ENCODE data around the gene SMIM20.

Gene SMIM20

DNA sequence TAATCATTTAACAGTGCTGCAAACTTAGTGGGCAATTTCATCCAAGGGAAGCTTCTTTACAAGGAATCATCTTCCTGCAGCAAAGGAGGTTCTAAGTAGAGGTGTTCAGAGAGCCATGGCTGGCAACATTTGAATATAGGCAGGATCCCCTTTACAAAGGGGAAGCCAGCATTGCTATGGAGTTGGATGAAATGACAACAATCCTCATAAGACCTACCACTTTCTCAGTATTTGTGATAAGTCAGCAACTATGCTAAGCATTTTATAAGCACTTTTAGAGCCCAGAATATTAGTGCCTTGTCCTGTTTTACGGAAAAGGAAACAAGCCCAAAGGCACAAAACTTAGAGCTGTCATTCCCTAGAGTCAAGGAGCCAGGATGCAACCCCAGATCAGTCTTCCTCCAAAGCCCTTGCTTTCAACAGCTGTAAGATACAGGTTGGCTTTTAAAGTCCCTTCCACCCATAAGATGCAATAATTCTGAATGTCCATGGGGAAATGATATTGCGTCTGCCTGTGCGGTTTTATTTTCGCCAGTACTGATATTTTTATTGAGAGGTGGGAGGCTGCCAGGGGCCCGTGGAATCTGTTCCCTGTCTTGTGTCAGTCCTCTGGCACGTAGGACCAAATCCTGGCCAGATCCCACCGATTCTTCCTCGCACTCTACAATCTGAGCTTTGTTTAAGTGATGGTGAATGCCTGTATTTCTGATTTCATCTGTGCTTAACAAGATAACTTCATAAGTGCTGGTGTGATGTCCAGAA is 59.1 kb downstream of the SMIM20 start:
- no peaks in the 10 kb centered on the region for H3K9me3 Mint-ChIP-seq
- no peak for DNase-seq
- no peak overlapping the region for H3K27ac Mint-ChIP-seq
- H3K36me3 Mint-ChIP-seq (ENCODE audit: low read depth), result no peaks in the 10 kb centered on the region
- peaks cover 2% of the 10 kb centered on the region for H3K4me1 Mint-ChIP-seq (ENCODE audit: low read depth)
- peaks cover 9% of the 10 kb centered on the region for H3K27me3 Mint-ChIP-seq
- H3K4me3 Mint-ChIP-seq, result no peak overlapping the region

DNA sequence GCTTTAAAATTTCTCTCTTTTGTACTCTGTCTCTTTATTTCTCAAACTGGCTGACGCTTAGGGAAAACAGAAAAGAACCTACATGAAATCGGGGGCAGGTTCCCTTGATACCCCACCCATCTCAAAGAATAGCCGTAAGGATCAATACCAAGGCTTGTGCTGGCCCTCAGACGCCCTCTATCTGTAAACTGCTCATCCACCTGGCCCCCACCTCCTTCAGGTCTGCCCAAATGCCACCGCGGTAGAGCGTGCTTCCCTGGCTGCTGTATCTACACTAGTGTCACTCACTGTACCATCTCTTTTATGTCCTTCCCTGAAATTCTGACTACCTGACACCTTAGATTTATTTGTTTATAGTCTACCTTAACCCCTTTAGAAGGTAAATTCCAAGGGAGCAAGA is 62.8 kb downstream of the SMIM20 start:
- Mint-ChIP-seq H3K27me3 (no peaks in the 10 kb centered on the region), H3K9me3 (no peaks in the 10 kb centered on the region), H3K36me3 (ENCODE audit: low read depth) (no peaks in the 10 kb centered on the region), H3K4me3 (no peak overlapping the region), H3K4me1 (ENCODE audit: low read depth) (no peaks in the 10 kb centered on the region), H3K27ac (no peak overlapping the region)
- DNase-seq, result no peak

DNA sequence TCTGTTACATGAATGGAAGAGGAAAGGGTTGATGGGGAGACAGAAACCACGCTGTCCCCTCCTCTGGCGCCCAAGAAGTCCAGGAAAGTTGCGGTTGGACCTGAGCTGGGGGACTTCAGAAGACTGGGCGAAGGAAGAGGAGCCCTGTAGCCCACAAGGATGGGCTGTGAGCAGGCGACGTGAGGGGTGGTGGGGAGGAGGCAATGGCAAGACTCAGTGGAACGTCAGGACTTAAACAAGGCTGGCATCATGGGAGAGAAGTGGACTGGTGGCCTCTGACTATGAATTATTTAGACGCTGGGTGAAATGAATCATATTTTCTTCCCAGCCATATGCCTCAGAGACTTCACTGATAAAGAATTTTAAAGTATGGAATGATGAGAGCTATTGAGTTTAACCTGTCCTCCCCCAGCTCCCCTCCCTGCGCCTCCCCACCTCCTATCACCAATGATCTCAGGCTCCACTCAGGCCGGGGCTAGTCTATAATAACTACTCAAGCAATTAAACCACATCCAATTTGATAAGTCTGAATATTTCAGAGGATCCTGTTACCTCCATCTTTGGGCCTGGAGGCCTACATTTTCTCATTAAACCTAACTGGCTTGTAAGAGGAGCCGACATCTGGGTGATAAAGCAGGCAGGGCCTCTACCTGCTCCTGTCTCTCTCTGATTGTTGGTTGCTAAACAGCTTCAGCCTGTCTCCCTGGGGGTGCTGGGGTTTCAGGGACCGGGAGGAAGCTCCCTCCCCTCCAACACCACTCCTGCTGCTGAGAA is 63.6 kb downstream of the SMIM20 start:
- H3K4me1 Mint-ChIP-seq (ENCODE audit: low read depth), result no peaks in the 10 kb centered on the region
- H3K36me3 Mint-ChIP-seq (ENCODE audit: low read depth), result no peaks in the 10 kb centered on the region
- H3K27ac Mint-ChIP-seq, result no peak overlapping the region
- DNase-seq, result no peak
- no peaks in the 10 kb centered on the region for H3K27me3 Mint-ChIP-seq
- H3K4me3 Mint-ChIP-seq, result no peak overlapping the region
- no peaks in the 10 kb centered on the region for H3K9me3 Mint-ChIP-seq

- no peak for DNase-seq
- Mint-ChIP-seq H3K4me1 (ENCODE audit: low read depth) (no peaks in the 10 kb centered on the region), H3K27ac (no peak overlapping the region), H3K9me3 (no peaks in the 10 kb centered on the region), H3K27me3 (no peaks in the 10 kb centered on the region), H3K4me3 (no peak overlapping the region), H3K36me3 (ENCODE audit: low read depth) (no peaks in the 10 kb centered on the region)
These were observed 64.3 kb downstream of the SMIM20 start for GRCh38 chr4:25978327-25978726.
